H1 (cell line): Measurements from ENCODE around the gene CD151. TPM values are rescaled to one million over a fixed set of nuclear protein-coding genes. Genes with fewer than 3 reads are reported as not detected.

Source experiments
- CTCF ChIA-PET: fragments of 300-600 bp; sonication (Branson Sonifier 250); formaldehyde crosslinking; loops from one replicate; lab custom pipeline; 2021; ENCODE audit not compliant: partially characterized antibody; lab: Charles Lee
- POLR2A ChIA-PET: fragments of 300-600 bp; sonication (Branson Sonifier 250); formaldehyde crosslinking; loops from one replicate; lab custom pipeline; 2021; ENCODE audit warnings: inconsistent platforms; ENCODE audit not compliant: partially characterized antibody; lab: Charles Lee
- DNase-seq, 2 experiments: peaks; one replicate each; pipeline versions ENCODE4 v3.0.0 to v3.0.0-alpha.2; 2010 to 2022; ENCODE audit warnings: low spot score in 2 of 2, low read depth in 1 of 2, mixed read lengths in 1 of 2
- FAIRE-seq: peaks from 2 replicates; lab custom pipeline; 2011; peaks lifted over from hg19 to GRCh38; lab: Jason Lieb, UNC
- H2AFZ ChIP-seq: 2 replicates; pipeline ENCODE4 v1.8.1; 2012; ENCODE audit warnings: low read length, inconsistent platforms
- H2AK5ac ChIP-seq: 2 replicates; pipeline ENCODE4 v1.6.1; 2013; ENCODE audit warnings: low read depth, low read length
- H2BK120ac ChIP-seq: replicated peaks from 2 replicates; pipeline ENCODE3; 2013; ENCODE audit warnings: low read depth, low read length, inconsistent platforms
- H2BK12ac ChIP-seq: 2 replicates; pipeline ENCODE4 v1.6.1; 2013; ENCODE audit warnings: low read depth, low read length
- H2BK15ac ChIP-seq: 2 replicates; pipeline ENCODE4 v1.6.1; 2013; ENCODE audit warnings: low read length
- H2BK20ac ChIP-seq: 2 replicates; pipeline ENCODE4 v1.6.1; 2013; ENCODE audit warnings: low read length
- H2BK5ac ChIP-seq: 2 replicates; pipeline ENCODE4 v1.6.1; 2013; ENCODE audit warnings: low read depth, low read length
- H3K14ac ChIP-seq: 2 replicates; pipeline ENCODE4 v1.6.1; 2013; ENCODE audit warnings: inconsistent platforms; ENCODE audit not compliant: insufficient read length
- H3K18ac ChIP-seq: 2 replicates; pipeline ENCODE4 v1.6.1; 2013; ENCODE audit warnings: low read length; ENCODE audit errors: extremely low read depth
- H3K23ac ChIP-seq: 2 replicates; pipeline ENCODE4 v1.6.1; 2013; ENCODE audit warnings: inconsistent platforms; ENCODE audit not compliant: insufficient read length
- H3K23me2 ChIP-seq: 2 replicates; pipeline ENCODE4 v1.6.1; 2013; ENCODE audit warnings: low read depth, low read length
- H3K27ac ChIP-seq: 2 replicates; pipeline ENCODE4 v1.6.1; 2011; ENCODE audit warnings: low read depth, low read length, inconsistent platforms
- H3K27me3 ChIP-seq, 4 experiments: replicated peaks in 1 of 4; 1 replicate in 1 of 4; 2 replicates in 3 of 4; pipeline versions ENCODE4 v1.6.1 to v1.8.1; 2011 to 2013; ENCODE audit warnings: low read length in 3 of 4, mild to moderate bottlenecking in 3 of 4, inconsistent platforms in 2 of 4, mixed read lengths in 2 of 4, moderate library complexity in 1 of 4; ENCODE audit not compliant: control insufficient read depth in 3 of 4, insufficient read depth in 3 of 4; ENCODE audit errors: extremely low read depth in 1 of 4
- H3K36me3 ChIP-seq, 4 experiments: 2 replicates each; pipeline versions ENCODE4 v1.6.1 to v1.8.1; 2011 to 2013; ENCODE audit warnings: mild to moderate bottlenecking in 4 of 4, low read length in 3 of 4, moderate library complexity in 2 of 4, control low read depth in 1 of 4, inconsistent platforms in 1 of 4; ENCODE audit not compliant: insufficient read depth in 4 of 4, control insufficient read depth in 2 of 4
- H3K4ac ChIP-seq: replicated peaks from 2 replicates; pipeline ENCODE3; 2013; ENCODE audit warnings: low read length, low read depth, mixed read lengths, inconsistent platforms; ENCODE audit not compliant: insufficient read length
- H3K4me1 ChIP-seq, 4 experiments: replicated peaks in 1 of 4; 1 replicate in 1 of 4; 2 replicates in 3 of 4; pipeline versions ENCODE4 v1.6.1 to v1.8.1; 2011 to 2013; ENCODE audit warnings: low read length in 3 of 4, inconsistent platforms in 2 of 4, mixed read lengths in 1 of 4; ENCODE audit not compliant: insufficient read depth in 4 of 4, control insufficient read depth in 3 of 4
- H3K4me2 ChIP-seq, 2 experiments: 2 replicates each; pipeline versions ENCODE4 v1.6.1 to v1.8.1; 2011 to 2013; ENCODE audit warnings: low read depth in 2 of 2, low read length in 2 of 2, control low read depth in 1 of 2, inconsistent platforms in 1 of 2, mild to moderate bottlenecking in 1 of 2; ENCODE audit not compliant: insufficient read depth in 1 of 2
- H3K4me3 ChIP-seq, 4 experiments: fragments of 200-600, 300-600 bp in 1 of 4; sonication (generic), shearing (Covaris generic), sonication (Bioruptor Twin) in 1 of 4; 2 replicates each; pipeline versions ENCODE4 v1.5.1 to v1.8.1; 2011 to 2016; ENCODE audit warnings: low read length in 4 of 4, low read depth in 3 of 4, control low read depth in 2 of 4, inconsistent platforms in 2 of 4, mild to moderate bottlenecking in 2 of 4, mixed read lengths in 1 of 4, moderate library complexity in 1 of 4; ENCODE audit not compliant: insufficient read depth in 2 of 4; ENCODE audit errors: extremely low read depth in 1 of 4
- H3K56ac ChIP-seq: replicated peaks from 2 replicates; pipeline ENCODE3; 2013; ENCODE audit warnings: low read depth, mild to moderate bottlenecking, mixed read lengths, low read length, inconsistent platforms; ENCODE audit not compliant: insufficient read length
- H3K79me1 ChIP-seq: 2 replicates; pipeline ENCODE4 v1.6.1; 2013; ENCODE audit warnings: low read depth, low read length, control low read depth
- H3K79me2 ChIP-seq, 2 experiments: 2 replicates each; pipeline versions ENCODE4 v1.6.1 to v1.8.1; 2012 to 2013; ENCODE audit warnings: low read length in 2 of 2, mild to moderate bottlenecking in 2 of 2, inconsistent platforms in 1 of 2; ENCODE audit not compliant: insufficient read depth in 2 of 2, control insufficient read depth in 1 of 2
- H3K9ac ChIP-seq, 4 experiments: replicated peaks in 1 of 4; 1 replicate in 1 of 4; 2 replicates in 3 of 4; pipeline versions ENCODE4 v1.6.1 to v1.8.1; 2011 to 2013; ENCODE audit warnings: low read depth in 3 of 4, low read length in 3 of 4, control low read depth in 2 of 4, mild to moderate bottlenecking in 2 of 4, moderate library complexity in 2 of 4, inconsistent platforms in 1 of 4; ENCODE audit errors: extremely low read depth in 1 of 4
- H3K9me3 ChIP-seq, 2 experiments: 2 replicates each; pipeline versions ENCODE4 v1.6.1 to v1.8.1; 2012 to 2013; ENCODE audit warnings: mild to moderate bottlenecking in 2 of 2, moderate library complexity in 2 of 2, control low read depth in 1 of 2, inconsistent platforms in 1 of 2, low read depth in 1 of 2, low read length in 1 of 2, mixed read lengths in 1 of 2; ENCODE audit not compliant: insufficient read depth in 2 of 2
- H4K20me1 ChIP-seq, 2 experiments: replicated peaks in 1 of 2; 2 replicates each; pipeline versions ENCODE3 to v1.8.1; 2011 to 2013; ENCODE audit warnings: inconsistent platforms in 2 of 2, low read length in 2 of 2, mild to moderate bottlenecking in 1 of 2; ENCODE audit not compliant: insufficient read depth in 2 of 2, control insufficient read depth in 1 of 2
- H4K5ac ChIP-seq: 2 replicates; pipeline ENCODE4 v1.6.1; 2013; ENCODE audit warnings: low read length, low read depth, mixed read lengths, inconsistent platforms; ENCODE audit not compliant: insufficient read length
- H4K8ac ChIP-seq: 2 replicates; pipeline ENCODE4 v1.8.0; 2013; ENCODE audit warnings: mild to moderate bottlenecking, moderate library complexity, low read length, inconsistent platforms; ENCODE audit not compliant: insufficient read depth; ENCODE audit errors: extremely low read depth
- H4K91ac ChIP-seq: replicated peaks from 2 replicates; pipeline ENCODE3; 2013; ENCODE audit warnings: low read length, mixed read lengths, inconsistent platforms; ENCODE audit not compliant: insufficient read length
- ASH2L ChIP-seq: fragments of 200-600, 300-600 bp; sonication (generic); IDR thresholded peaks from one replicate; pipeline ENCODE4 v1.7.1; 2017; ENCODE audit warnings: low read length
- CEBPB ChIP-seq: IDR thresholded peaks from 2 replicates; pipeline ENCODE4 v1.6.1; 2012; ENCODE audit warnings: low read depth, low read length
- E2F6 ChIP-seq: IDR thresholded peaks from 2 replicates; pipeline ENCODE4 v1.6.1; 2012; ENCODE audit warnings: inconsistent platforms
- GABPA ChIP-seq: IDR thresholded peaks from 2 replicates; pipeline ENCODE4 v1.6.1; 2011; ENCODE audit warnings: mild to moderate bottlenecking, low read length, moderate library complexity, borderline replicate concordance; ENCODE audit not compliant: insufficient read depth
- HDAC6 ChIP-seq: IDR thresholded peaks from one replicate; pipeline ENCODE4 v1.7.1; 2012; ENCODE audit warnings: low read depth, mild to moderate bottlenecking, inconsistent platforms, low read length, moderate library complexity
- KDM5A ChIP-seq: fragments of 200-600 bp; IDR thresholded peaks from 2 replicates; pipeline ENCODE4 v1.7.1; 2012; ENCODE audit warnings: mild to moderate bottlenecking, low read length, inconsistent platforms, mixed read lengths
- POLR2AphosphoS5 ChIP-seq: IDR thresholded peaks from 2 replicates; pipeline ENCODE4 v1.6.1; 2011; ENCODE audit warnings: low read depth, low read length
- POU5F1 ChIP-seq: IDR thresholded peaks from 2 replicates; pipeline ENCODE4 v1.6.1; 2011; ENCODE audit warnings: low read depth, mild to moderate bottlenecking, low read length, moderate library complexity
- RAD21 ChIP-seq, 2 experiments: IDR thresholded peaks in 1 of 2; conservative IDR thresholded peaks in 1 of 2; 2 replicates each; pipeline ENCODE4 v1.6.1; 2011; ENCODE audit warnings: low read depth in 2 of 2, low read length in 2 of 2, improper control_type of control experiment in 1 of 2, inconsistent platforms in 1 of 2, mild to moderate bottlenecking in 1 of 2, moderate library complexity in 1 of 2
- SP2 ChIP-seq: IDR thresholded peaks from 2 replicates; pipeline ENCODE4 v1.6.1; 2012; ENCODE audit warnings: mild to moderate bottlenecking, low read length, inconsistent platforms
- SP4 ChIP-seq: IDR thresholded peaks from 2 replicates; pipeline ENCODE4 v1.6.1; 2012; ENCODE audit warnings: low read length, inconsistent platforms
- SRF ChIP-seq: IDR thresholded peaks from 2 replicates; pipeline ENCODE4 v1.6.1; 2011; ENCODE audit warnings: mild to moderate bottlenecking, low read depth, low read length, moderate library complexity
- WGBS, 2 experiments: shearing (Covaris generic) in 1 of 2; methylation state at CpG; one replicate each; pipeline versions ENCODE4 v1.1.6 to v1.1.7; 2013 to 2015; ENCODE audit warnings: low lambda C conversion rate in 2 of 2, mixed read lengths in 2 of 2, inconsistent platforms in 1 of 2, low coverage in 1 of 2, missing lambda C conversion rate in 1 of 2; ENCODE audit not compliant: insufficient replicate concordance in 2 of 2, insufficient coverage in 1 of 2, insufficient read length in 1 of 2; ENCODE audit errors: extremely low coverage in 1 of 2, missing lambda C conversion rate in 1 of 2; 5-methylcytosine and 5-hydroxymethylcytosine counted together
- polyA plus RNA-seq, 7 experiments: library from polyadenylated mRNA; depleted of rRNA in 3 of 7; stranded (reverse) in 5 of 7; unstranded in 2 of 7; fragments of >200 nt in 5 of 7; fragments of 200-250 nt in 2 of 7; gene quantifications; 1 replicate in 5 of 7; 2 replicates in 1 of 7; 4 replicates in 1 of 7; pipeline versions ENCODE4 v1.2.1 to v1.2.3, GENCODE V29; 2011 to 2013; ENCODE audit warnings: missing spikeins in 2 of 7, mixed read lengths in 2 of 7
- total RNA-seq: library from RNA; stranded (reverse); fragmentation: NEBNext Ultra II Directional; extraction: Animal tissue kit (Norgen Biotek cat#: 25700); gene quantifications from 2 replicates; pipeline ENCODE4 v1.2.1, GENCODE V29; 2021

Gene CD151
- total and polyA plus RNA-seq, 2 of the 8 experiments (the other 6 are each of a cell fraction or from before 2014, with no cell fraction given): 101 to 212 TPM

GRCh38 chr11:803467-803742 is 29.3 kb upstream of the CD151 start:
- H3K27ac ChIP-seq: no peak overlapping the region
- no peak overlapping the region for H2AFZ ChIP-seq
- CTCF ChIA-PET: interaction anchor here (0.9 to 2.7 kb wide), 5 partner anchors 13 to 76 kb away, joined by 3 to 7 read pairs (median 3); partner anchors contain the start of gene CEND1
- no peak overlapping the region for H3K14ac ChIP-seq
- H2AK5ac ChIP-seq: no peak overlapping the region
- H3K36me3 ChIP-seq: peaks cover 3 to 30% (median 6%) of the 10 kb centered on the region in 4 experiments; a peak in 5 of 8 replicates
- no peak overlapping the region for H3K9ac ChIP-seq
- no peak overlapping the region for H4K8ac ChIP-seq
- peak overlapping the region; percentile 67 to 83; a peak in 2 of 4 replicates for H3K4me2 ChIP-seq
- FAIRE-seq: no peak
- peaks cover 9% of the 10 kb centered on the region; the same call in 1 of the 2 replicates for H3K23me2 ChIP-seq
- H3K18ac ChIP-seq: no peak overlapping the region
- no peak overlapping the region for H2BK20ac ChIP-seq
- H4K91ac ChIP-seq: no peak overlapping the region
- H3K4me1 ChIP-seq: peaks cover 0 to 8% (median 7%) of the 10 kb centered on the region in 4 experiments; a peak in 5 of 7 replicates
- no peaks in the 10 kb centered on the region for H3K9me3 ChIP-seq
- H2BK15ac ChIP-seq: no peak overlapping the region
- H4K20me1 ChIP-seq: peaks cover 0 to 8% of the 10 kb centered on the region in 2 experiments
- no peak for TF ChIP-seq SP4
- no peak for TF ChIP-seq ASH2L
- TF ChIP-seq KDM5A: no peak
- TF ChIP-seq GABPA: no peak
- TF ChIP-seq E2F6: no peak
- TF ChIP-seq SP2: no peak
- no peak for TF ChIP-seq SRF
- TF ChIP-seq POU5F1: no peak
- no peak for TF ChIP-seq RAD21 (IDR thresholded peaks at IDR 0.05 in 1 of 2, conservative IDR thresholded peaks at IDR 0.05 in 1 of 2; ENCODE audit: low read depth in 2 of 2, low read length in 2 of 2)
- TF ChIP-seq POLR2AphosphoS5: no peak
- no peak for TF ChIP-seq CEBPB
- TF ChIP-seq HDAC6: no peak
- WGBS, 2 experiments: 93% methylated on average over 4 of the region's 8 CpGs; no CpG with 5 or more reads in 1 of the 2 experiments
- no peaks in the 10 kb centered on the region; a peak in 1 of 4 replicates for H3K79me2 ChIP-seq
- H2BK120ac ChIP-seq: no peak overlapping the region
- 0 out of 2 replicates have a peak overlapping the region, but pooled peaks have one; percentile 67 for H2BK5ac ChIP-seq
- H3K4ac ChIP-seq: no peak overlapping the region
- no peak overlapping the region for H3K56ac ChIP-seq
- H3K23ac ChIP-seq: no peak overlapping the region
- H2BK12ac ChIP-seq: 0 out of 2 replicates have a peak overlapping the region, but pooled peaks have one; percentile 9
- no peak overlapping the region for H4K5ac ChIP-seq
- no peak for DNase-seq
- no peak overlapping the region for H3K4me3 ChIP-seq
- POLR2A ChIA-PET: interaction anchor here (0.6 to 53.0 kb wide), 6 partner anchors 9 to 159 kb away, joined by 3 to 1917 read pairs (median 8); partner anchors contain the start of genes CD151, CEND1, CRACR2B and PNPLA2
- H3K79me1 ChIP-seq: peaks cover 2% of the 10 kb centered on the region; the same call in 1 of the 2 replicates
- no peaks in the 10 kb centered on the region; a peak in 1 of 7 replicates for H3K27me3 ChIP-seq
